Type B pancreatic cell (in vitro differentiated cells): ENCODE data around the gene NBPF11. TPM values are rescaled to one million over a fixed set of nuclear protein-coding genes. Genes with fewer than 3 reads are reported as not detected.

ENCODE experiments used
- total RNA-seq: library from RNA; stranded (reverse); gene quantifications from 2 replicates; pipeline ENCODE4 v1.2.1, GENCODE V29; 2021; ENCODE audit warnings: low replicate concordance

The NBPF11 gene
- total RNA-seq, 1 donor from 2014 or later = 18.0 TPM

Other genes with a start within 250 kb of the NBPF11 start
- gene GJA8, start 249.5 kb downstream of the NBPF11 start, total RNA-seq = not detected in 2 replicates
- gene GPR89B, start 223.9 kb downstream of the NBPF11 start, total RNA-seq = 13.8 and 16.5 TPM in 2 replicates